Aorta (tissue), 5 donors: ENCODE data around the gene ACKR4. TPM values are rescaled to one million over a fixed set of nuclear protein-coding genes. Genes with fewer than 3 reads are reported as not detected.
"Not testable (repeated sequence)": the region's sequence is repeated elsewhere in the genome, so short reads cannot be mapped to it uniquely, and the experiment has no call there.

Source experiments
- ATAC-seq: fragments of 200-7000 bp; cut with Tn5 transposase; one replicate; pipeline ENCODE4 v1.9.1; 2022; ENCODE audit warnings: moderate library complexity; ENCODE audit not compliant: low FRiP score
- DNase-seq, 2 donors: peaks; one replicate each; pipeline ENCODE4 v3.0.0-alpha.2; 2020
- H3K27ac ChIP-seq, 2 donors: one replicate each; pipeline ENCODE4 v1.5.1; 2013; ENCODE audit warnings: low read length in 2 of 2, mild to moderate bottlenecking in 2 of 2, moderate library complexity in 2 of 2, control low read depth in 1 of 2, inconsistent platforms in 1 of 2, low read depth in 1 of 2
- H3K27me3 ChIP-seq, 2 donors: one replicate each; pipeline ENCODE4 v1.6.1; 2013; ENCODE audit warnings: control low read depth in 1 of 2, low read length in 1 of 2, mild to moderate bottlenecking in 1 of 2, moderate library complexity in 1 of 2; ENCODE audit not compliant: insufficient read depth in 2 of 2, control insufficient read depth in 1 of 2
- H3K36me3 ChIP-seq, 2 donors: one replicate each; pipeline ENCODE4 v1.6.1; 2013; ENCODE audit warnings: control low read depth in 1 of 2, low read length in 1 of 2, mild to moderate bottlenecking in 1 of 2; ENCODE audit not compliant: insufficient read depth in 2 of 2, control insufficient read depth in 1 of 2
- H3K4me1 ChIP-seq, 2 donors: one replicate each; pipeline ENCODE4 v1.6.1; 2013; ENCODE audit warnings: low read length in 2 of 2, control low read depth in 1 of 2, mild to moderate bottlenecking in 1 of 2, moderate library complexity in 1 of 2; ENCODE audit not compliant: insufficient read depth in 2 of 2, control insufficient read depth in 1 of 2
- H3K4me3 ChIP-seq, 2 donors: one replicate each; pipeline ENCODE4 v1.5.1; 2013; ENCODE audit warnings: low read length in 2 of 2, control low read depth in 1 of 2, mild to moderate bottlenecking in 1 of 2
- H3K9me3 ChIP-seq: one replicate; pipeline ENCODE4 v1.6.1; 2013; ENCODE audit warnings: mild to moderate bottlenecking, low read length; ENCODE audit not compliant: control insufficient read depth
- WGBS, 2 donors: extraction: QIAGEN DNeasy Blood & Tissue Kit; methylation state at CpG; one replicate each; pipeline ENCODE4 v1.1.7; 2013; 5-methylcytosine and 5-hydroxymethylcytosine counted together
- intact Hi-C, 2 donors: fragments of 100-400 bp; cut with DNase I; formaldehyde crosslinking; loops; one replicate each; pipeline versions ENCODE4 v1.14.2 to v1.15.0; 2022
- long read RNA-seq, 2 donors: library from polyadenylated mRNA; unstranded; transcript quantifications; one replicate each; pipeline ENCODE4 v2.0.0, GENCODE V29; 2020 to 2021
- polyA plus RNA-seq, 2 donors: library from polyadenylated mRNA; stranded (reverse); fragments of 200-250 nt; gene quantifications; one replicate each; pipeline ENCODE4 v1.2.3, GENCODE V29; 2013
- total RNA-seq, 2 donors: library from RNA; stranded (reverse); fragmentation: NEBNext Ultra II Directional; extraction: Animal tissue kit (Norgen Biotek cat#: 25700); gene quantifications; one replicate each; pipeline ENCODE4 v1.2.1, GENCODE V29; 2021
- donor health status: healthy with polysubstance abuse.
- donor health status: Bipolar disorder and iron deficiency.
- donor health status: DM: no; HTN: no; CAD: no.
- donor health status: DM: no; HTN: no; CAD: no.
- donor health status: DM: yes; HTN: yes; CAD: no.

The ACKR4 gene
- total RNA-seq (10 to 100 TPM; 15.5 to 18.3 TPM), polyA plus RNA-seq (10 to 100 TPM; 12.9 to 24.3 TPM)
- long read RNA-seq, donor 1, transcript ACKR4-201 (2 exons, 1,914 nt), result major isoform, 29 of 33 reads
- long read RNA-seq, donor 1, partial matches to known transcripts, result 3 of 33 reads
- long read RNA-seq, donor 1, other reads (novel, unspliced or antisense), result 1 of 33 reads
- long read RNA-seq, donor 2, transcript ACKR4-201 (2 exons, 1,914 nt), result major isoform, 6 of 12 reads
- long read RNA-seq, donor 2, partial matches to known transcripts, result 0 of 12 reads
- long read RNA-seq, donor 2, other reads (novel, unspliced or antisense), result 6 of 12 reads

DNA sequence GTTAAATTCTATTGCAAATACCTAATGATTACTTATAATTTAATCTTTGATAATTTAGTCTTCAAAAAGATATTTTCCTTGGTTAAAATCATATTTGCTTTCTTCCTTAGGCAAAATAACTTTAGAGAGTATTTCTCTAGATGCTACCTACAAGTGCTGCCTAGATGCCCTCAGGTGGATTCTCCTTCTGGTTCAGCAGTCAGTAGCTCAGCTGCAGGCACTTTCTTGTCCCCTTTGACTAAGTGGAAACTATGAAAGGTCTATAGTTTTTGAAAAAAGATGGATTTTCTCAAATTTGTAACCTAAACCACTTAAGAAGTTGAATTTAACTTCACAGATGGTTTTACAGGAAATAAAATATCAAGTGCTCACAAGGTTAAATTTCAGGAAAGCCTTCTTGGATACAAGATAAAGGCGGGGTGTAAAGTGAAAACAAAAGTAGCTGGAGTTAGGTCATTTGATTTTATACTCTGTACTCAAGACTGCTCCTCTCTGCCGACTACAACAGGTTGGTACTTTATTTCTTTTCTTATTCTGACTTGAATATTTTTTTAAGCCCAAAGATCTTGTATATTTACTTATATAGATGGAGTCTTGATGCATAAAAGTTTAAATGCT, at the start of gene ACKR4:
Gene ACKR4, plus strand, starts transcription at position 455 of the 618 bp plus-strand sequence. CDS start 3,128 bp downstream, outside the sequence.
- intact Hi-C loops, result loop anchor here in 1 of 2 donors (5.0 kb wide), 1 partner anchor 35 kb away; no protein-coding TSS in a partner anchor
- ATAC-seq (peak; percentile 62), DNase-seq (no peak)
- Histone ChIP-seq H3K4me1 (peaks cover 0 to 4% of the 10 kb centered on the region in 2 donors), H3K36me3 (peaks cover 0 to 2% of the 10 kb centered on the region in 2 donors), H3K27me3 (no peaks in the 10 kb centered on the region), H3K27ac (no peak within 1 kb of the TSS), H3K4me3 (peak within 1 kb of the TSS; percentile 8 to 69), H3K9me3 (no peaks in the 10 kb centered on the region)
- WGBS, 2 donors, result 3% methylated on average over 2 of the region's 2 CpGs

DNA sequence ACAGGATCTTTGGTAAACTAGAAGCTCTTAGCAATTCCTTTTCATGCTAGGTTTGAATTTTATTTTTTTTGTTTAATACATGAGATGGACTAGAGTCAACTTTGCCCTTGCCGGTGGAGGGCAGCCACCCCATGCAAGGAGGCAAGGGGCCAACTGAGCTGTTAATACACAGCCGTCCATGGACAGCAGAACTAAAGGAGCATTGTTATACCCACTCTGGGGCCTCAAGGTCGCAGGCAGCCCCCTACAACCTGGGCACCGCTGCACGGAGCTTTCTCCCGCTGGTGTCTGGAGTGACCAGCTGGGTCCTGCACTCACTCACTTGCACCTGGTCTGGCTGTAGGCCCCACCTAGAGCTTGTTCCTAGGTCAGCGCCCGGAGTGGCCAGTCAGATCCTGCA, 47.9 kb upstream of the ACKR4 start:
- no peaks in the 10 kb centered on the region for H3K27me3 ChIP-seq
- no peaks in the 10 kb centered on the region for H3K9me3 ChIP-seq
- no peak overlapping the region for H3K4me3 ChIP-seq
- intact Hi-C loops, result no loop called here
- no peak for ATAC-seq
- H3K36me3 ChIP-seq, result no peaks in the 10 kb centered on the region
- no peak for DNase-seq
- no peak overlapping the region for H3K27ac ChIP-seq
- WGBS, 2 donors, result 89 to 91% methylated on average over 8 of the region's 8 CpGs
- H3K4me1 ChIP-seq, result peaks cover 0 to 12% of the 10 kb centered on the region in 2 donors

DNA sequence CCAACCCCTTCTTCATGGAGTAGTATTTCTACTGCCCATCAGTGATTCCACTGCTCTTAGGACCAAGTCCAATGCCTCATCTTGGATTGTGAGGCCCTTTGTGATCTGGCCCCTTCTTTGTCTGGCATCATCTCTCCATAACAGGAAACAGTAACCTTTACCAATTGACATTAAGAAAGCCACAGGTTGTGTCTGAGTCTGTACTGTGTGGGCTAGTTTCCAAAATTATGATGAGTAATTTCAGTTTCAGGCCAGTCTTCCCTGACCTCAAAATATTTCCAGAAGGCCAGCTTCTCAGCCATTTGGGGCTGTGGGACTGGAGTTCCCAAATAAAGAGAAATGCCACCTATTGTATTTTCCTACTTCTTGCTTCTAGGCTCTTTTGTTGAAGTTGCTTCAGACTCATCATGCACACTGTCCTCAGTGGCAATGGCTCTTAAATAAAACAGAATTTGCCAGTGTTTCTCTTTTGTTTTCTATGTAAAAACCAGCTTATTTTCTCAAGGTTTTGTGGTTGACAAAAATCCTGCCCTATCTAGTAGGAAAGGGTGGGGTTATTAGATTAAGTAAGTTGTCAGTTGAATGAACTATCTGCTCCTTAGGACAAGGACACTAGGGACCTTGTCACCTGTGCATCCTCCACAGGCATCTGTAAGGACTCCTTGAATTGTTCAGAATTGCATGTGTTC, 47.0 kb upstream of the ACKR4 start:
- H3K4me1 ChIP-seq, result peaks cover 0 to 12% of the 10 kb centered on the region in 2 donors
- no peak overlapping the region for H3K27ac ChIP-seq
- no peaks in the 10 kb centered on the region for H3K9me3 ChIP-seq
- intact Hi-C loops, result no loop called here
- H3K4me3 ChIP-seq, result no peak overlapping the region
- no peak for ATAC-seq
- no peaks in the 10 kb centered on the region for H3K36me3 ChIP-seq
- DNase-seq, result no peak
- no peaks in the 10 kb centered on the region for H3K27me3 ChIP-seq

DNA sequence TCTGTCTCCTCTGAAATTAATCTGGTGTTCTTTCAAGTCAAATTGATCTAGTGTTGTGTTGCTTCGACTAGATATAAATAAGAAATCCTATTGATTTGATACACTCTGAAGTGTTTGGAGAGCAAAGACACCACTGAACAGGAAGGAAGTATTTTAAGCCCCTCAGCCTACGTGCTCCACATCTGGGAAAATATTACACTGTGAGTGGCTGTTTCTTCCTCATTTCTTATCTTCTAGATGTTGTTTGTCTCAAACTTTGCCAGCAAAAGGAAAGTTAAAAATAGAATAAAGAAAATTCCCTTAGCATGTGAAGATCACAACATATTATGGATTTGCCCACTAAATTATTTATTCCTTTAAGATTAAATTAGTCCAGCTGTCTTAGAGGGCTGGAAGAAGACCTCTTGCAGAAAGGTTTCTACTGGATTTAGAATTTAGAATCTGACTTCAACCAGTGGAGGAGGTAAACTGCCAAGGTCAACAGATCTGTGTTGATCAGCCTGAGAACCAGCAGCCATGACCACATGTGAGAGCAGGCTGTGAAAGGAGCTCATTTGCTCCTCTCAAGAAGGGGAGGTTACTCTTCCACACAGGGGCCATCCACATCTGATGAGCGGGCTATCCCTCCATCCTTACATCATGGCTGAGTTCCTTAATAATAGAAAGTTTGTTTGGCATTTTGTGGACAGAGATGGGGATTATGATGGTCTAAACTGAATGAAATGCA, 46.3 kb upstream of the ACKR4 start:
- H3K4me1 ChIP-seq, result peaks cover 0 to 11% of the 10 kb centered on the region in 2 donors
- WGBS, 2 donors, result 37 to 49% methylated on average over 3 of the region's 3 CpGs

DNA sequence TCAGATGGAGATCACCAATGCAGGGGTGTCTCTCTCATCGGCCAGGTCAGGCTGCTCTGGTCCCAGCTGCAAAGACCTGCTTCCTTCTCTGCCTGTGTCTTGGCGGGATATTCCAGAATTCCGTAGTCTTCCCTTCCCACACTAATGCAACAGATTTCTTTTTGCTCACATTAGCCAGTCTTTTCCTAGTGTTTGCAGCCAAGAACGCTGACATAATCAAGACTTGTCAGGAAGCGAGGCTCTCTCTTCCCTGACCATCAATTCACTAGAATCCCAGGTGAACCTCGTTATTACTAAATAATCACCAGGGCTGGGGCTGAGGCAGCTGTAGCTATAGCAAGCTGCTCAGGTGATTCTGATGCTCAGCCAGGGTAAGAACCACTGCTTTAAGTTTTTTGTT, 43.2 kb upstream of the ACKR4 start:
- no peak overlapping the region for H3K27ac ChIP-seq
- H3K36me3 ChIP-seq, result no peaks in the 10 kb centered on the region
- peaks cover 0 to 8% of the 10 kb centered on the region in 2 donors for H3K4me1 ChIP-seq
- intact Hi-C loops, result no loop called here
- no peak overlapping the region for H3K4me3 ChIP-seq
- 70 to 72% methylated on average over 6 of the region's 6 CpGs for WGBS, 2 donors
- DNase-seq (no peak), ATAC-seq (no peak)
- no peaks in the 10 kb centered on the region for H3K27me3 ChIP-seq
- H3K9me3 ChIP-seq, result no peaks in the 10 kb centered on the region

More for the DNA sequence above, 46.3 kb upstream of the ACKR4 start:
- H3K9me3 ChIP-seq, result no peaks in the 10 kb centered on the region
- no peaks in the 10 kb centered on the region for H3K36me3 ChIP-seq
- no peaks in the 10 kb centered on the region for H3K27me3 ChIP-seq
- H3K4me3 ChIP-seq, result no peak overlapping the region
- DNase-seq, result no peak
- intact Hi-C loops, result no loop called here
- peak; percentile 71 for ATAC-seq
- H3K27ac ChIP-seq, result no peak overlapping the region

DNA sequence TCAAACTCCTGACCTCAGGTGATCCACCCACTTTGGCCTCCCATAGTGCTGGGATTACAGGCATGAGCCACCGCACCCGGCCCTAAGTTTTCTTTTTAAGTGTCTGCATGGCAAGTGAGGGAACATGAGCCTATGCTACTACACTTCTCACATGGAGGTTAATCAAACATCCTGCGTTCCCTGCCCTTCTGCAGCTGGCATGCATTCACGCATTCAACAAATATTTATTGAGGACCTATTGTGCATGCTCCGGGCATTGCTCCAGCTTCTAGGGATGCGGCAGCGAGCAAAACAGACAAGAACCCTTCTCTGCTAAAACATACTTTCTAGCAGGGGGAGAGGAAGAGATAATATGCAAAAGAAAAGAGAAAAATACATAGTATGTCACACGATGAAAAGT, 42.6 kb upstream of the ACKR4 start:
- DNase-seq, result no peak
- Histone ChIP-seq H3K4me1 (peaks cover 0 to 8% of the 10 kb centered on the region in 2 donors), H3K36me3 (peaks cover 0 to 3% of the 10 kb centered on the region in 2 donors), H3K9me3 (no peaks in the 10 kb centered on the region), H3K27me3 (no peaks in the 10 kb centered on the region), H3K4me3 (no peak overlapping the region), H3K27ac (no peak overlapping the region)
- intact Hi-C loops, result no loop called here
- WGBS, 2 donors, result 57 to 64% methylated on average over 8 of the region's 8 CpGs
- no peak for ATAC-seq

DNA sequence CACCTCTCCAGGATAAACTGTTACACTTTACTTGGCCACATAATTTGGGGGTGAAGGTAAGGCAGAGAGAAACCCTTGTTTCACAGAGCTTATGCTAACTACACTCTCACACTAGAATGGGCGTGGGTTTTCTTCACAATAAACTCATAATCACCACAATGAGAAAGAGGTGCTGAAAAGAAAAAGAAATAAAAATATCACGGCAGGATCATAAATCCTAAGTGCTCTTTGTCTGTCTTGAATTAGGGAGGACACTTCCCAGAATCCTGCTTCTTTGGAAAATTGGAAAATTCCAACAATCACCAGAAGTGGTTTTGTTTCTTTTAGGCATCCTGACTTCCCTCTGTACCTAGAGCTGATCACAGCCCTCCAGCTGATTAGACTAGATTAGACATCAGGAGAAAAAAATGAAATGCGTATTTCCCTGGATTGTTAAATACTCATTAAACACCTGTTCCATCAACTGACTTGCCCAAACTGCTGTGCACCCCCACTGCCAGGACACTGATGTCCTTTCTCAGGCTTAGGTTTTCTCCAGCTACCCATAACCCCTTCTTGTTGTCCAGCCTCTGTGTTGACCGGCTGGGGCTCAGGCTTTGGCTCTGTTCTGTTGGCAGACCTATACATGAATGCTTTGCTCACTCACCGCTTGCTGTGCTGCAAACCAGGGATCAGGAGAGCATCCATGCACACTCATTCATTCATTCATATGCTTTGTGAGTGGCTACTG, 41.6 kb upstream of the ACKR4 start:
- Histone ChIP-seq H3K4me3 (no peak overlapping the region), H3K9me3 (no peaks in the 10 kb centered on the region), H3K27ac (no peak overlapping the region), H3K36me3 (peaks cover 0 to 3% of the 10 kb centered on the region in 2 donors), H3K27me3 (no peaks in the 10 kb centered on the region), H3K4me1 (peaks cover 0 to 3% of the 10 kb centered on the region in 2 donors)
- intact Hi-C loops, result no loop called here
- WGBS, 2 donors, result 82 to 85% methylated on average over 5 of the region's 5 CpGs
- DNase-seq, result no peak
- ATAC-seq, result no peak

DNA sequence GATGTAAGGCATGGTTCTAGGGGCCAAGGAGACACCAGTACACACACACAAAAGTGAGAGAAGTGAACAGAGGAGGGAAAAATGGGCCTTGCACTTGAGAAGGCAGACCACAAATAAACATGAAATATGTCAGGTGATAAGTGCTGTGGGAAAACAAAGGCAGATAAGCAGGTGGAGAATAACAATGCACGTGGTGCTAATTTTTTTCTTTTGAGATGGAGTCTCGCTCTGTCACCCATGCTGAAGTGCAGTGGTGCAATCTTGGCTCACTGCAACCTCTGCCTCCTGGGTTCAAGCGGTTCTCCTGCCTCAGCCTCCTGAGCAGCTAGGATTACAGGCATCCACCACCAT, 41.1 kb upstream of the ACKR4 start:
- H3K27ac ChIP-seq, H3K4me3 ChIP-seq, H3K4me1 ChIP-seq, ATAC-seq, DNase-seq, intact Hi-C loops, H3K9me3 ChIP-seq, H3K36me3 ChIP-seq, H3K27me3 ChIP-seq: not testable (repeated sequence)
- 80 to 82% methylated on average over 3 of the region's 3 CpGs for WGBS, 2 donors
